ENCODE data around the gene P3H2.

P3H2 gene

GRCh38 chr3:189945935-189946709, 174.6 kb downstream of the P3H2 start:
- H3K4me1 ChIP-seq (ENCODE audit: insufficient read depth, low read length), result no peaks in the 10 kb centered on the region; the same call in 1 of the 2 replicates
- H3K27me3 ChIP-seq (ENCODE audit: insufficient read depth, low read length), result no peaks in the 10 kb centered on the region
- H3K36me3 ChIP-seq (ENCODE audit: insufficient read depth, low read length), result no peaks in the 10 kb centered on the region
- H3K27ac ChIP-seq (ENCODE audit: low read depth, low read length), result no peak overlapping the region
- H3K9ac ChIP-seq (ENCODE audit: low read depth, low read length), result no peak overlapping the region
- H3K4me3 ChIP-seq (ENCODE audit: low read length), result no peak overlapping the region
- WGBS, result 93% methylated on average over 6 of the region's 6 CpGs
- H3K9me3 ChIP-seq (ENCODE audit: insufficient read depth, low read depth, low read length), result no peaks in the 10 kb centered on the region

- WGBS, result 97% methylated on average over 14 of the region's 14 CpGs
- Histone ChIP-seq H3K36me3 (ENCODE audit: insufficient read depth, low read length) (no peaks in the 10 kb centered on the region), H3K9ac (ENCODE audit: low read depth, low read length) (no peak overlapping the region), H3K27me3 (ENCODE audit: insufficient read depth, low read length) (no peaks in the 10 kb centered on the region), H3K4me3 (ENCODE audit: low read length) (no peak overlapping the region), H3K4me1 (ENCODE audit: insufficient read depth, low read length) (no peaks in the 10 kb centered on the region; the same call in 1 of the 2 replicates), H3K27ac (ENCODE audit: low read depth, low read length) (no peak overlapping the region), H3K9me3 (ENCODE audit: insufficient read depth, low read depth, low read length) (no peaks in the 10 kb centered on the region)
Observed at GRCh38 chr3:189944285-189945145, 176.2 kb downstream of the P3H2 start.

GRCh38 chr3:189942948-189943347, 177.7 kb downstream of the P3H2 start:
- H3K36me3 ChIP-seq (ENCODE audit: insufficient read depth, low read length), result no peaks in the 10 kb centered on the region
- no peaks in the 10 kb centered on the region for H3K27me3 ChIP-seq (ENCODE audit: insufficient read depth, low read length)
- no peak overlapping the region for H3K27ac ChIP-seq (ENCODE audit: low read depth, low read length)
- no peak overlapping the region for H3K9ac ChIP-seq (ENCODE audit: low read depth, low read length)
- no peaks in the 10 kb centered on the region; the same call in 1 of the 2 replicates for H3K4me1 ChIP-seq (ENCODE audit: insufficient read depth, low read length)
- no peak overlapping the region for H3K4me3 ChIP-seq (ENCODE audit: low read length)
- WGBS, result 94% methylated on average over 3 of the region's 3 CpGs
- H3K9me3 ChIP-seq (ENCODE audit: insufficient read depth, low read depth, low read length), result no peaks in the 10 kb centered on the region

- no peaks in the 10 kb centered on the region for H3K27me3 ChIP-seq (ENCODE audit: insufficient read depth, low read length)
- no peaks in the 10 kb centered on the region; the same call in 1 of the 2 replicates for H3K4me1 ChIP-seq (ENCODE audit: insufficient read depth, low read length)
- no peak overlapping the region for H3K9ac ChIP-seq (ENCODE audit: low read depth, low read length)
- WGBS, result 80% methylated on average over 2 of the region's 2 CpGs
- no peaks in the 10 kb centered on the region for H3K36me3 ChIP-seq (ENCODE audit: insufficient read depth, low read length)
- no peaks in the 10 kb centered on the region for H3K9me3 ChIP-seq (ENCODE audit: insufficient read depth, low read depth, low read length)
- H3K27ac ChIP-seq (ENCODE audit: low read depth, low read length), result no peak overlapping the region
- H3K4me3 ChIP-seq (ENCODE audit: low read length), result no peak overlapping the region
Observed at GRCh38 chr3:189941679-189942078, 179.0 kb downstream of the P3H2 start.

- no peak overlapping the region for H3K4me3 ChIP-seq (ENCODE audit: low read length)
- H3K4me1 ChIP-seq (ENCODE audit: insufficient read depth, low read length), result no peaks in the 10 kb centered on the region; the same call in 1 of the 2 replicates
- H3K27me3 ChIP-seq (ENCODE audit: insufficient read depth, low read length), result no peaks in the 10 kb centered on the region
- no peaks in the 10 kb centered on the region for H3K9me3 ChIP-seq (ENCODE audit: insufficient read depth, low read depth, low read length)
- no peak overlapping the region for H3K9ac ChIP-seq (ENCODE audit: low read depth, low read length)
- H3K36me3 ChIP-seq (ENCODE audit: insufficient read depth, low read length), result no peaks in the 10 kb centered on the region
- H3K27ac ChIP-seq (ENCODE audit: low read depth, low read length), result 0 out of 2 replicates have a peak overlapping the region, but pooled peaks have one; percentile 23
- 90% methylated on average over 5 of the region's 5 CpGs for WGBS
Observed at GRCh38 chr3:189941125-189941524, 179.6 kb downstream of the P3H2 start.

GRCh38 chr3:189937302-189938127, 183.2 kb downstream of the P3H2 start:
- no peaks in the 10 kb centered on the region; the same call in 1 of the 2 replicates for H3K4me1 ChIP-seq (ENCODE audit: insufficient read depth, low read length)
- no peak overlapping the region for H3K27ac ChIP-seq (ENCODE audit: low read depth, low read length)

GRCh38 chr3:189936201-189936945, 184.3 kb downstream of the P3H2 start:
- no peak overlapping the region for H3K9ac ChIP-seq (ENCODE audit: low read depth, low read length)
- no peak overlapping the region for H3K27ac ChIP-seq (ENCODE audit: low read depth, low read length)
- no peaks in the 10 kb centered on the region for H3K9me3 ChIP-seq (ENCODE audit: insufficient read depth, low read depth, low read length)
- H3K36me3 ChIP-seq (ENCODE audit: insufficient read depth, low read length), result no peaks in the 10 kb centered on the region
- no peak overlapping the region for H3K4me3 ChIP-seq (ENCODE audit: low read length)
- no peaks in the 10 kb centered on the region for H3K27me3 ChIP-seq (ENCODE audit: insufficient read depth, low read length)
- WGBS, result 92% methylated on average over 6 of the region's 6 CpGs
- no peaks in the 10 kb centered on the region; the same call in 1 of the 2 replicates for H3K4me1 ChIP-seq (ENCODE audit: insufficient read depth, low read length)

More at GRCh38 chr3:189937302-189938127, 183.2 kb downstream of the P3H2 start:
- H3K27me3 ChIP-seq (ENCODE audit: insufficient read depth, low read length), result no peaks in the 10 kb centered on the region
- WGBS, result 70% methylated on average over 5 of the region's 7 CpGs
- H3K4me3 ChIP-seq (ENCODE audit: low read length), result no peak overlapping the region
- no peaks in the 10 kb centered on the region for H3K36me3 ChIP-seq (ENCODE audit: insufficient read depth, low read length)
- H3K9ac ChIP-seq (ENCODE audit: low read depth, low read length), result no peak overlapping the region
- no peaks in the 10 kb centered on the region for H3K9me3 ChIP-seq (ENCODE audit: insufficient read depth, low read depth, low read length)

- Histone ChIP-seq H3K4me1 (ENCODE audit: insufficient read depth, low read length) (no peaks in the 10 kb centered on the region), H3K9ac (ENCODE audit: low read depth, low read length) (no peak overlapping the region), H3K27me3 (ENCODE audit: insufficient read depth, low read length) (no peaks in the 10 kb centered on the region), H3K4me3 (ENCODE audit: low read length) (no peak overlapping the region), H3K27ac (ENCODE audit: low read depth, low read length) (no peak overlapping the region), H3K9me3 (ENCODE audit: insufficient read depth, low read depth, low read length) (no peaks in the 10 kb centered on the region), H3K36me3 (ENCODE audit: insufficient read depth, low read length) (no peaks in the 10 kb centered on the region)
- WGBS, result 87% methylated on average over 6 of the region's 6 CpGs
Observed at GRCh38 chr3:189927975-189928895, 192.5 kb downstream of the P3H2 start.

GRCh38 chr3:189921770-189922169, 198.9 kb downstream of the P3H2 start:
- Histone ChIP-seq H3K9me3 (ENCODE audit: insufficient read depth, low read depth, low read length) (peaks cover 5% of the 10 kb centered on the region; the same call in 1 of the 2 replicates), H3K9ac (ENCODE audit: low read depth, low read length) (no peak overlapping the region), H3K4me1 (ENCODE audit: insufficient read depth, low read length) (peaks cover 11% of the 10 kb centered on the region), H3K27me3 (ENCODE audit: insufficient read depth, low read length) (no peaks in the 10 kb centered on the region), H3K36me3 (ENCODE audit: insufficient read depth, low read length) (no peaks in the 10 kb centered on the region), H3K27ac (ENCODE audit: low read depth, low read length) (no peak overlapping the region), H3K4me3 (ENCODE audit: low read length) (no peak overlapping the region)
